NOMO-1 treated with DMSO at 0.1 percent for 48 hours (cell line): Measurements from ENCODE around the gene INAFM1.
"Not testable (repeated sequence)": the region's sequence is repeated elsewhere in the genome, so short reads cannot be mapped to it uniquely, and the experiment has no call there.

Source experiments
- DNase-seq: peaks from one replicate; lab custom pipeline; 2025; ENCODE audit not compliant: unreplicated experiment; lab: John Stamatoyannopoulos, UW

The INAFM1 gene

DNA sequence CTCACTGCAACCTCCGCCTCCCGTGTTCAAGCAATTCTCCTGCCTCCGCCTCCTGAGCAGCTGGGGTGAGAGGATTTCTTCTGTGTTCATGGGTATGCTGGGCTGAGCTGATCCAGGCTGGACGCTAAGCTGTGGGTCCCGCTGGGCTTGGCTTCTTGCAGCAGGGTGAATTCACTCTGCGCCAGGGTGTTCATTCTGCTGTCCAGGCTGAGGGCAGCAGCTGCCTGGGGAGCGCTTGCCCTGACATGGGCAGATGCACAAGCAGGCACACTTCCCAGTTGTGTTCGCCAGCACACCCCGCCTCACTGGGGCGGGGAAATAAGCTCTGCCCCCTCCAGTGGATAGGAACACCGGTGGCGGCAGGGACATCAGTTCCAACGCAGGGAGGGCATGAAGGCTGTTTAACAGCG, 7.3 kb upstream of the INAFM1 start:
- DNase-seq, result no peak

DNA sequence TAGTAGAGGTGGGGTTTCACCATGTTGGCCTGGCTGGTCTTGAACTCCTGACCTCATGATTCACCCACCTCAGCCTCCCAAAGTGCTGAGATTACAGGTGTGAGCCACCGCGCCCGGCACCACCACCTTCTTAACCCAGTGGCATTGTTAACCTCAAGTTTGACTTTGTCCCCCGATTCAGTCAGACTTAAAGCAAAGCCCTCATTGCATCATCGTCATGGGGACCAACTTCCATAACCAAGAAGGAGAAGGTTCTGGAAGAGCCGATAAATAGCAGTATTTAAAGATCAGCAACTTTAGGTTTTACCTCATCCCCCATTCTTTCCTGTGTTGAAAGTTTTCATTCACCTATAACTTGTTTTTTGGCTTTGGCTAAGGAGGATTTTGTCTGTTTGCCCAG, 6.7 kb upstream of the INAFM1 start:
- DNase-seq, result no peak

DNA sequence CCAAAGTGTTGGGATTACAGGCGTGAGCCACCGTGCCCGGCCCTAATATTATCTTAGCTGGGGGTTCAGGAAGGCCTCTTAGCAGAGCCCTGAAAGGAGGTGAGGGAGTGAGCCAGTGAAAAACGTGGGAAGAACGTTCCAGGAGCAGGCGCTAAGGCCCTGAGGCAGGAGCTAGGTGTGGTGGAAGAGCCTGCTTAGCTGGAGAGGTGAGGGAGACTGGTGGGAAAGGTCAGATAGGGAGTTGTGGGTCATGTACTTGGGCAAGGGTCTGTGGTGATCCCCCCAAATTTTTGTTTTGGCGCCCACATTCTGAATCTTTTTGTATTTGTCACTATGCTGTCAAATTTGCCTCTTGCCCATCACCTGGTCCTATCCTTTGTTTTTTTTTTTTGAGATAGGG, 5.1 kb upstream of the INAFM1 start:
- no peak for DNase-seq

DNA sequence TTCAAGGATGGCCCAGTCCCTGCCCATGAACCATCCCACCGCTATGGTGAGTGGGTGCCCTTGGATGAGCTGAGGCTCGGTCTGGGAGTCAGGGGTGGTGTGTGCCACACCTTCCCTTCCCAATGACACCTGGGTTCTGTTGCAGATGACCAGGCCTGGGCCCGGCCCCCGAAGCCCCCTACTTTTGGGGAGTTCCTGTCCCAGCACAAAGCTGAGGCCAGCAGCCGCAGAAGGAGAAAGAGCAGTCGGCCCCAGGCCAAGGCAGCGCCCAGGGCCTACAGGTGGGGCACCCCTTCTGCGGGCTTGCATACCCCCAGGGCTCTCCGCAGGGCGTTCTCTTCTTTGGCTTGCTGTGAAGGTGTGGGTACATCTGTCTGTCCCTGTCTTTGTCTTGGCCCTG, 4.3 kb upstream of the INAFM1 start:
- no peak for DNase-seq

DNA sequence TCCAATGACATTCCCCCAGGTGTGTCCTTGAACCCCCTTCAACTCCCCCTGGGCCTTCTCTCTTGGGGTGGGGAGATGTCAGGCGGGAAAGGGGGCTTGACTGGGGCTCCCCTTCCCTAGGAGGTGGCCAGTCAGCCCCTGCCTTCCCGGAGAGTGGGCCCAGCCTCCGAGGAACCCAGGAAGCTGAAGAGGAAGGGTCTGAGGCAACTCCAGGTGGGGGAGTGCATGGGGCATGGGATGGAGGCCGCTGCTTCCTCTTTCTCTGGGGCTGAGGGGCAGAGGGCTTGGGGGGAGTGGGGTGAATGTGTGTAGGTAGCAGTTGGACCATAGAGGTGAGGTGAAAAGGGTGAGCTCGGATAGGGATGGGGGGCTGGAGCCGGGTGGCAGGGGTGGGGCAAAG, 2.7 kb upstream of the INAFM1 start:
- DNase-seq, result no peak

GRCh38 chr19:47272448-47273312, 2.0 kb upstream of the INAFM1 start:
- DNase-seq, result no peak

GRCh38 chr19:47273313-47274070, 1.2 kb upstream of the INAFM1 start:
- peak; percentile 93 for DNase-seq

- DNase-seq, result no peak
Measured at GRCh38 chr19:47274891-47275761, 441 bp downstream of the INAFM1 start.

- no peak for DNase-seq
Measured at GRCh38 chr19:47275791-47276461, 1.2 kb downstream of the INAFM1 start.

DNA sequence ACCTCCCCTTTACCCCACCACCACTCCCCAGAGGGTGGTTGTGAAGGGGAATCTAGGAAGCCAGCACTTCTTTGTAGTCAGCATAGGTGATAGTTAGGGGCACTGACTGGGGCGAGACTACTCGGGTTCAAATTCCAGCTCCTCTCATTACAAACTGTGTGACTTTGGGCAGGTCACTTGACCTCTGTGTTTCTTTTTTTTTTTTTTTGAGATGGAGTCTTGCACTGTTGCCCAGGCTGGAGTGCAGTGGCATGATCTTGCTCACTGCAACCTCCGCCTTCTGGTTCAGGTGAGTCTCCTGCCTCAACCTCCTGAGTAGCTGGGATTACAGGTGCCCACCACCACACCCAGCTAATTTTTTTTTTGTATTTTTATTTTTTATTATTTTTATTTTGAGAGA, 1.8 kb downstream of the INAFM1 start:
- not testable (repeated sequence) for DNase-seq

GRCh38 chr19:47280183-47280797, 5.6 kb downstream of the INAFM1 start:
- peak; percentile 31 for DNase-seq

GRCh38 chr19:47283405-47284059, 8.8 kb downstream of the INAFM1 start:
- DNase-seq, result peak; percentile 11

- DNase-seq, result peak; percentile 59
Measured at GRCh38 chr19:47284324-47284899, 9.7 kb downstream of the INAFM1 start.

DNA sequence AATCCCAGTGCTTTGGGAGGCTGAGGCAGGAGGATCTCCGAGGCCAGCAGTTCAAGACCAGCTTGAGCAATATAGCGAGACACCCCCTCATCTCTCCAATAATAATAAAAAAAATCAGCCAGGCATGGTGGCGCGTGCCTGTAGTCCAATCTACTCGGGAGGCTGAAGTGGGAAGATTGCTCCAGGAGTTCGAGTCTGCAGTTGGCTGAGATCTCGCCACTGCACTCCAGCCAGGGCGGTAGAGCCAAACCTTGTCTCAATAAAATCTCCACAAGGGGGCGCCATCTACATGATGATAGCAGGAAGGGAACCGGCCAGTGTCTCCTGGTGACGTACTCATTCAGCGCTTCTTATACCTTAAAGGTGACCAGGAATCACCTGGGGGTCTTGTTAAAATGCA, 21.4 kb downstream of the INAFM1 start:
- peak; percentile 56 for DNase-seq

DNA sequence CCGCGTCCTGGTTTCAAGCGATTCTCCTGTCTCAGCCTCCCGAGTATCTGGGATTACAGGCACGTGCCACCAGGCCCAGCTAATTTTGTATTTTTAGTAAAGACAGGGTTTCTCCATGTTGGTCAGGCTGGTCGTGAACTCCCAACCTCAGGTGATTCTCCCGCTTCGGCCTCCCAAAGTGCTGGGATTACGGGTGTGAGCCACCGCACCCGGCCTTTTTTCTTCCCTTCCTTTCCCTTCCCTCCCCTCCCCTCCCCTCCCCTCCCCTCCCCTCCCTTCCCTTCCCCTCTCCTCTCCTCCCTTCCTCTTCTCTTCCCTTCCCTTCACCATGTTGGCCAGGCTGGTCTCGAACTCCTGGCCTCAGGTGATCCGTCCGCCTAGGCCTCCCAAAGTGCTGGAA, 26.2 kb downstream of the INAFM1 start:
- not testable (repeated sequence) for DNase-seq

DNA sequence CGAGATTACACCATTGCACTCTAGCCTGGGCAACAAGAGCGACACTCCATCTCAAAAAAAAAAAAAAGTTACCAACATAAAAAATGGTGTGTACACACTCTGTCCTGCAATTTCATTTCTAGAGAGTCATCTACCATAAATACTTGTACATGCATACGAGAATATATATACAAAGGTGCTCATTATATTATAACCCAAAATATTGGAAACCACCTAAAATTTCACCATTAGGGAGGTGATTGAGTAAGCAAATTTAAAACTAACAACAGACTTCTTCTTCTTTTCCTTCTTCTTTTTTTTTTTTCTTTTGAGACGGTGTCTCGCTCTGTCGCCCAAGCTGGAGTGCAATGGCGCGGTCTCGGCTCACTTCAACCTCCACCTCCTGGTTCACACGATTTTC, 27.6 kb downstream of the INAFM1 start:
- DNase-seq, result peak; percentile 30

DNA sequence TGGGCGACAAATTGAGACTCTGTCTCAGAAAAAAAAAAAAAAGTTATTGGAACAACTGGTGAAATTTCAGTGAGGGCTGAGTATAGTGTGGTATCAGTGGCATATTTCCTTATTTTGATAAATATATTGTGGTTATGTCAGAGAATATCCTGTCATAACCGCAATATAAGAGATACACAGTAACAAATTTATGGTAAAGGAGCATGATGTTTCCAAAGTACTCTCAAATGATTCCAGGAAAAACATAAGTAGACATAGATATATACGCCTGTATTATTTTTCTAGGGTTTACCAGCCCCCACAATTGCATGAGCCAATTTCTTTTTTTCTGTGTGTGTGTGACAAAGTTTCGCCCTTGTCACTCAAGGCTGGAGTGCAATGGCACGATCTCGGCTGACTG, 29.3 kb downstream of the INAFM1 start:
- no peak for DNase-seq

- DNase-seq, result peak; percentile 13
Measured at GRCh38 chr19:47305309-47305751, 30.6 kb downstream of the INAFM1 start.

- DNase-seq, result no peak
Measured at GRCh38 chr19:47306303-47306702, 31.6 kb downstream of the INAFM1 start.
